Stimulated activated memory B cell treated with anti-CD40 and anti-IgM and Interleukin-4, amounts not matched to agents 10 μg/mL and 1 μg/mL and 100 μg/mL, for 72 hours (primary cell): ENCODE measurements around the gene RPL35A.
"Not testable (repeated sequence)": the region's sequence is repeated elsewhere in the genome, so short reads cannot be mapped to it uniquely, and the experiment has no call there.

Source experiments
- ATAC-seq: fragments of 150-1000 bp; cut with Tn5 transposase; 2 replicates; pipeline ENCODE4 v1.10.0; 2021
- H3K27ac Mint-ChIP-seq: one replicate; pipeline ENCODE4 v1.8.0; 2022; ENCODE audit warnings: mild to moderate bottlenecking, mixed read lengths
- H3K27me3 Mint-ChIP-seq: one replicate; pipeline ENCODE4 v1.8.0; 2022; ENCODE audit warnings: mixed read lengths
- H3K36me3 Mint-ChIP-seq: one replicate; pipeline ENCODE4 v1.8.0; 2022; ENCODE audit warnings: mixed read lengths
- H3K4me1 Mint-ChIP-seq: one replicate; pipeline ENCODE4 v1.8.0; 2022; ENCODE audit warnings: mixed read lengths
- H3K4me3 Mint-ChIP-seq: one replicate; pipeline ENCODE4 v1.8.0; 2022; ENCODE audit warnings: mild to moderate bottlenecking, moderate library complexity, mixed read lengths
- H3K9me3 Mint-ChIP-seq: one replicate; pipeline ENCODE4 v1.8.0; 2022; ENCODE audit warnings: mixed read lengths

Gene RPL35A

GRCh38 chr3:197949778-197950676 lies at the start of gene RPL35A:
TSS of gene RPL35A (plus strand) at chr3:197950190. CDS start at chr3:197950968, 778 bp downstream.
- Mint-ChIP-seq H3K36me3 (peaks cover 45% of the 10 kb centered on the region), H3K9me3 (no peaks in the 10 kb centered on the region), H3K27ac (peak within 1 kb of the TSS; percentile 99), H3K4me1 (peaks cover 56% of the 10 kb centered on the region), H3K4me3 (peak within 1 kb of the TSS; percentile 100), H3K27me3 (no peaks in the 10 kb centered on the region)
- ATAC-seq: peak; percentile 92

DNA sequence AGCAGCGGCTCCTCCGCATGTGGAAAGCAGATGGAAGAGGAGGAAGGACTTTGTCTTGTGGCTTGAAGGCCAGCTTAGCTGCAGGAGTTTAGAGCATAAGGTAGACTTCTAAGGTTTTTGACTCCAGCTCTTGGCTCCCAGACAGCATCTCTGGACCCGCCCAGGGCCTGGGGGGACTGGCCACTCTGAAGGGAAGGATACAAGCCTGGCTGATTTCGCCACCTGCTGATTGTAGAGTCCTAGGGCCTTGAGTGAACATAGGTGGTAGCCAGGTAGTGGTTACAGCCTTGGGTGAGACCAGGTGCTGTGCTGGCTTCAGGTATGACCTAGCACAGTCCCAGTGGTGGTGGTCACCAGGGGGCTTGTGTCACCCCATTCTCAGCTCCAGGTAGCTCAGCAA lies 48.4 kb upstream of the RPL35A start:
- Mint-ChIP-seq H3K4me3 (no peak overlapping the region), H3K27ac (no peak overlapping the region), H3K9me3 (no peaks in the 10 kb centered on the region), H3K4me1 (peaks cover 13% of the 10 kb centered on the region), H3K27me3 (no peaks in the 10 kb centered on the region), H3K36me3 (peaks cover 15% of the 10 kb centered on the region)
- ATAC-seq: no peak

GRCh38 chr3:197906023-197906849 lies 43.8 kb upstream of the RPL35A start:
- H3K4me1 Mint-ChIP-seq: peaks cover 19% of the 10 kb centered on the region
- no peaks in the 10 kb centered on the region for H3K27me3 Mint-ChIP-seq
- peak; percentile 96 for ATAC-seq
- H3K9me3 Mint-ChIP-seq: no peaks in the 10 kb centered on the region
- peak overlapping the region; percentile 55 for H3K4me3 Mint-ChIP-seq
- H3K27ac Mint-ChIP-seq: peak overlapping the region; percentile 67
- peaks cover 10% of the 10 kb centered on the region for H3K36me3 Mint-ChIP-seq

DNA sequence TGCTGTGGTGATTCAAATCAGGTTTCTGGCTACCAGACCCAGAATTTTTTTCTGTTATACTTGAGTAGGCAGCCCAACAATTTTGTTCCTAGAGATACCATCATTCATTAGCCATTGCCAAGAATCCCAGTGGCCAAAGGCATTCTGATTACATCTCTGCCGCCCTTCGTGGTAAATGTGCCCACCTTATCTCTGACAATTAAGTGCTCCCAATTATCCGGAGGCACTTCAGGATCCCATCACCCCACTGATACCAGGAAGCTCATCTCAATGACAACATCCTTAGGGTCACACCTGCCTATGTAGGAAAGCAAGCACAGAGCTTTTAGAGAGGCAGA lies 43.2 kb upstream of the RPL35A start:
- no peak for ATAC-seq
- Mint-ChIP-seq H3K36me3 (peaks cover 10% of the 10 kb centered on the region), H3K27ac (peak overlapping the region; percentile 67), H3K4me1 (peaks cover 19% of the 10 kb centered on the region), H3K4me3 (no peak overlapping the region), H3K9me3 (no peaks in the 10 kb centered on the region), H3K27me3 (no peaks in the 10 kb centered on the region)

DNA sequence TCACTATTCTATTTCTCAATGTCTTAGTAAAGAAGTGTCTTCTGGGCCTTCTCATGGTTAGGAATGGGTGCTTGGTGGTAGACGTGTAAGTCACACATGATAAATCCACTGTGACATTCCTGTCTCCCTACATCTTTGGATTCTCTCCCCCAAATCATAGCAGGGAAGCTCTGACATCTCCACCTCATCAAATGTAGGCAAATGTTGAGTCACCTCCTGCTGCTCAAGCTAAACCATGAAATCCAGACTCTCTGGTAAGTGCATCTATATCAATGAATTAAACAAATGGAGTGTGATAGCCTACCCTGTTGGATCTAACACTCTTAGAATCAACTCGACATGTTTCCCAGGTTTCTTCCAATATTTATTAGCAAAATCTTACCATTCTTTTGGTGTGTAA lies 42.8 kb upstream of the RPL35A start:
- H3K27ac Mint-ChIP-seq: no peak overlapping the region
- no peaks in the 10 kb centered on the region for H3K27me3 Mint-ChIP-seq
- ATAC-seq: no peak
- H3K36me3 Mint-ChIP-seq: peaks cover 9% of the 10 kb centered on the region
- no peak overlapping the region for H3K4me3 Mint-ChIP-seq
- peaks cover 19% of the 10 kb centered on the region for H3K4me1 Mint-ChIP-seq
- no peaks in the 10 kb centered on the region for H3K9me3 Mint-ChIP-seq

GRCh38 chr3:197908550-197908949 lies 41.4 kb upstream of the RPL35A start:
- H3K27me3 Mint-ChIP-seq, H3K27ac Mint-ChIP-seq, H3K4me3 Mint-ChIP-seq, H3K9me3 Mint-ChIP-seq, ATAC-seq: not testable (repeated sequence)
- Mint-ChIP-seq H3K36me3 (peaks cover 12% of the 10 kb centered on the region), H3K4me1 (peaks cover 19% of the 10 kb centered on the region)

GRCh38 chr3:197908957-197909701 lies 40.9 kb upstream of the RPL35A start:
- Mint-ChIP-seq H3K9me3 (no peaks in the 10 kb centered on the region), H3K27ac (no peak overlapping the region), H3K36me3 (peaks cover 17% of the 10 kb centered on the region), H3K27me3 (no peaks in the 10 kb centered on the region), H3K4me1 (peaks cover 19% of the 10 kb centered on the region), H3K4me3 (no peak overlapping the region)
- ATAC-seq: no peak

- ATAC-seq: peak; percentile 31
- Mint-ChIP-seq H3K4me1 (no peaks in the 10 kb centered on the region), H3K27me3 (no peaks in the 10 kb centered on the region), H3K27ac (no peak overlapping the region), H3K36me3 (peaks cover 21% of the 10 kb centered on the region), H3K9me3 (no peaks in the 10 kb centered on the region), H3K4me3 (peak overlapping the region; percentile 59)
Measured at GRCh38 chr3:197912741-197913476, 37.1 kb upstream of the RPL35A start.

DNA sequence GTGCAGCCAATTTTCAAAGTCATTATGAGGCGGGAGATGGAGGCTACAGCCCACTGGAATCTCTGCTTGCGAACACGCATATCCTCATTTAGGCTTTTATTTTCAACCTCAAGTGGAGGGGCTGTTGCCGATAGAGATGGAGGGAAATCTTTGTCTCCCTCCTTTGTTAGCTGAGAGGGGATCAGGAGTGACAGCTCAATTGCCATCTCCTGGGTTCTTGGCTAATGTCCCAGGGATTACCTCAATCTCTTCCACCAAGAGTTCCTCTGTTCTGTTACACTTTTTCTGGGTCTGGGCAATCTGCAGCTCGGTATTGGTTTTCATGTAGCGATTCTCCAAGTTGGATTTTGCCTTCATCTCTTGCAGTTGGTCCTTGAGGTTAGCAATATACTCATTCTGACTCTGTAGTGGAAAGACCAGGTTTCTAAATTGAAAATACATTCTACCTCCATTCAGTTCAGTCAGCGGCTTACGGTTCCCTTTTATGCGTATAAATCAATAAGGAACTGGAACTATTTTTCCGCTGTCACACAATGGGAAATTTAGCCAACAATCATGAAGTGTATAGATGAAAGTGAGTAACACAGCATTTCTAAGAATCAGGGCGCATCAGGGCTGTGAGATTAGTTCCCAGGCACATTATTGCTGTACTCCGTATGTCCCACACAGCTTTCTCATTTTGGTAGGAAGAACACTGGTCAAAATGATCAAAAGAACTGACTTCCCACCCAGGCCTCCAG lies 36.2 kb upstream of the RPL35A start:
- Mint-ChIP-seq H3K27me3 (no peaks in the 10 kb centered on the region), H3K4me3 (no peak overlapping the region), H3K27ac (no peak overlapping the region), H3K9me3 (no peaks in the 10 kb centered on the region), H3K36me3 (peaks cover 23% of the 10 kb centered on the region), H3K4me1 (no peaks in the 10 kb centered on the region)
- no peak for ATAC-seq

DNA sequence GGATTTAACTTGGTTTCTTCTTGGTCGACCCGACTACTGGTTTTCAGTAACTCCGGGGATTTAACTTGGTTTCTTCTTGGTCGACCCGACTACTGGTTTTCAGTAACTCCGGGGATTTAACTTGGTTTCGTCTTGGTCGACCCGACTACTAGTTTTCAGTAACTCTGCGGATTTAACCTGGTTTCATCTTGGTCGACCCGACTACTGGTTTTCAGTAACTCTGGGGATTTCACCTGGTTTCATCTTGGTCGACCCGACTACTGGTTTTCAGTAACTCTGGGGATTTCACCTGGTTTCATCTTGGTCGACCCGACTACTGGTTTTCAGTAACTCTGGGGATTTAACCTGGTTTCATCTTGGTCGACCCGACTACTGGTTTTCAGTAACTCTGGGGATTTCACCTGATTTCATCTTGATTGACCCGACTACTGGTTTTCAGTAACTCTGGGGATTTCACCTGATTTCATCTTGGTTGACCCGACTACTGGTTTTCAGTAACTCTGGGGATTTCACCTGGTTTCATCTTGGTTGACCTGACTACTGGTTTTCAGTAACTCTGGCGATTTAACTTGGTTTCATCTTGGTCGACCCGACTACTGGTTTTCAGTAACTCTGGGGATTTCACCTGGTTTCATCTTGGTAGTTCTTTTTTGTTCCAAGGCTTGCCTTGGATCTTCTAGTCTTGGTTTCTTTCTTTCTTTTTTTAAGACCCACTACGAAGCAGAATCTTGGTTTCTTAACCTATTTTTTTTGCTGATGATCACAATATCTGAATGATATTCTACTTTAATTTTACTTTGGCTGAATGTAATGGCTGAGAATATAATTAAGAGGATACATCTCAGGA lies 28.3 kb upstream of the RPL35A start:
- not testable (repeated sequence) for H3K9me3 Mint-ChIP-seq, H3K27me3 Mint-ChIP-seq, H3K4me1 Mint-ChIP-seq, H3K4me3 Mint-ChIP-seq, ATAC-seq, H3K27ac Mint-ChIP-seq
- H3K36me3 Mint-ChIP-seq: peaks cover 42% of the 10 kb centered on the region

GRCh38 chr3:197926418-197926817 lies 23.6 kb upstream of the RPL35A start:
- Mint-ChIP-seq H3K9me3 (peaks cover 3% of the 10 kb centered on the region), H3K4me1 (no peaks in the 10 kb centered on the region), H3K27me3 (no peaks in the 10 kb centered on the region), H3K27ac (no peak overlapping the region), H3K36me3 (peaks cover 79% of the 10 kb centered on the region), H3K4me3 (no peak overlapping the region)
- no peak for ATAC-seq

DNA sequence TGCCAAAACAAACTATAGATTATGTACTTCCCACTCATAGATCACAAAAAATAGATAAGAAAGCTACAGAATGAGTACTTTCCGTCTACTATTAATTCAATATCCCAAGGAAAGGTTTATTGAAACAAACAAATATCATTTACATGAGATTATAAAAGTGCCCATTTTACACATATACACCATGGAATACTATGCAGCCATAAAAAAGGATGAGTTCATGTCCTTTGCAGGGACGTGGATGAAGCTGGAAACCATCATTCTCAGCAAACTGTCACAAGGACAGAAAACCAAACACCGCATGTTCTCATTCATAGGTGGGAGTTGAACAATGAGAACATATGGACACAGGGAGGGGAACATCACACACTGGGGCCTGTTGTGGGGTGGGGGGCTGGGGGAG lies 22.4 kb upstream of the RPL35A start:
- not testable (repeated sequence) for H3K27me3 Mint-ChIP-seq, ATAC-seq, H3K4me1 Mint-ChIP-seq, H3K4me3 Mint-ChIP-seq, H3K27ac Mint-ChIP-seq, H3K9me3 Mint-ChIP-seq
- peaks cover 73% of the 10 kb centered on the region for H3K36me3 Mint-ChIP-seq

GRCh38 chr3:197936819-197937384 lies 13.1 kb upstream of the RPL35A start:
- Mint-ChIP-seq H3K36me3 (peaks cover 15% of the 10 kb centered on the region), H3K9me3 (no peaks in the 10 kb centered on the region), H3K27me3 (no peaks in the 10 kb centered on the region), H3K27ac (no peak overlapping the region), H3K4me1 (peaks cover 12% of the 10 kb centered on the region), H3K4me3 (no peak overlapping the region)
- no peak for ATAC-seq
